Naive B cell (primary cell): ENCODE measurements around the gene SRP68. TPM values are rescaled to one million over a fixed set of nuclear protein-coding genes. Genes with fewer than 3 reads are reported as not detected.

ENCODE experiments used
- ATAC-seq, 2 donors: fragments of 150-1000 bp; cut with Tn5 transposase; 2 replicates each; pipeline ENCODE4 v1.10.0; 2021; ENCODE audit warnings: low read depth in 2 of 2, mild to moderate bottlenecking in 2 of 2, moderate library complexity in 2 of 2
- DNase-seq: peaks from one replicate; pipeline ENCODE4 v3.0.0; 2022
- H3K27ac Mint-ChIP-seq, 6 donors: one replicate each; pipeline ENCODE4 v1.8.0; 2020 to 2022; ENCODE audit warnings: mild to moderate bottlenecking in 6 of 6, mixed read lengths in 6 of 6, moderate library complexity in 5 of 6, inconsistent platforms in 2 of 6
- H3K27me3 Mint-ChIP-seq, 3 donors: one replicate each; pipeline ENCODE4 v1.8.0; 2021 to 2022; ENCODE audit warnings: mixed read lengths in 3 of 3, mild to moderate bottlenecking in 1 of 3
- H3K36me3 Mint-ChIP-seq, 2 donors: one replicate each; pipeline ENCODE4 v1.8.0; 2020 to 2022; ENCODE audit warnings: mixed read lengths in 2 of 2, inconsistent platforms in 1 of 2, mild to moderate bottlenecking in 1 of 2
- H3K4me1 Mint-ChIP-seq, 3 donors: one replicate each; pipeline ENCODE4 v1.8.0; 2020 to 2022; ENCODE audit warnings: mixed read lengths in 3 of 3, inconsistent platforms in 1 of 3, mild to moderate bottlenecking in 1 of 3, moderate library complexity in 1 of 3
- H3K4me3 Mint-ChIP-seq, 8 donors: one replicate each; pipeline ENCODE4 v1.8.0; 2020 to 2022; ENCODE audit warnings: mild to moderate bottlenecking in 8 of 8, mixed read lengths in 8 of 8, moderate library complexity in 8 of 8, inconsistent platforms in 2 of 8
- H3K9me3 Mint-ChIP-seq, 7 donors: one replicate each; pipeline ENCODE4 v1.8.0; 2020 to 2022; ENCODE audit warnings: mixed read lengths in 7 of 7, mild to moderate bottlenecking in 5 of 7, inconsistent platforms in 2 of 7, moderate library complexity in 1 of 7
- polyA plus RNA-seq, 6 donors: library from polyadenylated mRNA; unstranded; fragments of 300-500 nt; fragmentation: Illumina TruSeq; gene quantifications; one replicate each; pipeline ENCODE4 v1.2.3, GENCODE V29; 2021; ENCODE audit warnings: low read depth in 6 of 6

SRP68 gene
- polyA plus RNA-seq, 6 donors from 2014 or later = 31.4 to 68.1 (median 53.0) TPM

GRCh38 chr17:76102944-76103273 is 30.6 kb upstream of the SRP68 start:
- Mint-ChIP-seq H3K4me3 (peak overlapping the region; percentile 87 to 99 (median 96)), H3K27me3 (no peaks in the 10 kb centered on the region), H3K27ac (peak overlapping the region; percentile 93 to 99 (median 96)), H3K9me3 (no peaks in the 10 kb centered on the region), H3K4me1 (peaks cover 12 to 37% (median 28%) of the 10 kb centered on the region in 3 donors), H3K36me3 (peaks cover 7 to 13% of the 10 kb centered on the region in 2 donors)
- DNase-seq (no peak), ATAC-seq (no peak)

GRCh38 chr17:76097716-76098295 is 25.5 kb upstream of the SRP68 start:
- Mint-ChIP-seq H3K27me3 (no peaks in the 10 kb centered on the region), H3K4me3 (no peak overlapping the region), H3K4me1 (peaks cover 8 to 20% (median 14%) of the 10 kb centered on the region in 3 donors), H3K36me3 (peaks cover 18 to 20% of the 10 kb centered on the region in 2 donors), H3K27ac (peak overlapping the region in 2 of 6 donors; percentile 36 to 69), H3K9me3 (no peaks in the 10 kb centered on the region)
- ATAC-seq (no peak), DNase-seq (no peak)

GRCh38 chr17:76095943-76096342 is 23.6 kb upstream of the SRP68 start:
- peak overlapping the region in 1 of 6 donors; percentile 80 for H3K27ac Mint-ChIP-seq
- H3K36me3 Mint-ChIP-seq = peaks cover 10 to 25% of the 10 kb centered on the region in 2 donors
- peaks cover 6 to 9% (median 7%) of the 10 kb centered on the region in 3 donors for H3K4me1 Mint-ChIP-seq
- no peaks in the 10 kb centered on the region for H3K27me3 Mint-ChIP-seq
- no peak for ATAC-seq
- no peak for DNase-seq
- H3K9me3 Mint-ChIP-seq = no peaks in the 10 kb centered on the region
- H3K4me3 Mint-ChIP-seq = no peak overlapping the region

- Mint-ChIP-seq H3K27ac (no peak overlapping the region), H3K9me3 (no peaks in the 10 kb centered on the region), H3K27me3 (no peaks in the 10 kb centered on the region), H3K4me3 (no peak overlapping the region), H3K36me3 (peaks cover 5 to 28% of the 10 kb centered on the region in 2 donors), H3K4me1 (peaks cover 0 to 9% (median 4%) of the 10 kb centered on the region in 3 donors)
- ATAC-seq (no peak), DNase-seq (no peak)
These were observed 21.7 kb upstream of the SRP68 start for GRCh38 chr17:76094046-76094445.

GRCh38 chr17:76092526-76093413 is 20.5 kb upstream of the SRP68 start:
- H3K27ac Mint-ChIP-seq = peak overlapping the region in 1 of 6 donors; percentile 15
- ATAC-seq (no peak), DNase-seq (no peak)
- H3K4me3 Mint-ChIP-seq = no peak overlapping the region
- no peaks in the 10 kb centered on the region for H3K9me3 Mint-ChIP-seq
- H3K4me1 Mint-ChIP-seq = peaks cover 0 to 9% (median 4%) of the 10 kb centered on the region in 3 donors
- no peaks in the 10 kb centered on the region for H3K27me3 Mint-ChIP-seq
- peaks cover 5 to 28% of the 10 kb centered on the region in 2 donors for H3K36me3 Mint-ChIP-seq

- H3K4me3 Mint-ChIP-seq = no peak overlapping the region
- DNase-seq = no peak
- H3K36me3 Mint-ChIP-seq = peaks cover 5 to 29% of the 10 kb centered on the region in 2 donors
These were observed 19.4 kb upstream of the SRP68 start for GRCh38 chr17:76091526-76092286.

GRCh38 chr17:76090517-76091129 is 18.3 kb upstream of the SRP68 start:
- Mint-ChIP-seq H3K27ac (peak overlapping the region in 1 of 6 donors; percentile 41), H3K36me3 (peaks cover 1 to 28% of the 10 kb centered on the region in 2 donors)

More at GRCh38 chr17:76091526-76092286, 19.4 kb upstream of the SRP68 start:
- no peak for ATAC-seq
- Mint-ChIP-seq H3K27me3 (no peaks in the 10 kb centered on the region), H3K27ac (peak overlapping the region in 2 of 6 donors; percentile 51 to 75), H3K4me1 (peaks cover 0 to 9% (median 4%) of the 10 kb centered on the region in 3 donors), H3K9me3 (no peaks in the 10 kb centered on the region)

GRCh38 chr17:76089680-76090516 is 17.6 kb upstream of the SRP68 start:
- Mint-ChIP-seq H3K27me3 (no peaks in the 10 kb centered on the region), H3K9me3 (no peaks in the 10 kb centered on the region), H3K27ac (no peak overlapping the region), H3K36me3 (peaks cover 0 to 29% of the 10 kb centered on the region in 2 donors), H3K4me3 (no peak overlapping the region), H3K4me1 (peaks cover 0 to 6% (median 4%) of the 10 kb centered on the region in 3 donors)
- ATAC-seq (no peak), DNase-seq (no peak)

More at GRCh38 chr17:76090517-76091129, 18.3 kb upstream of the SRP68 start:
- no peak for ATAC-seq
- H3K9me3 Mint-ChIP-seq = no peaks in the 10 kb centered on the region
- no peak overlapping the region for H3K4me3 Mint-ChIP-seq
- no peak for DNase-seq
- H3K27me3 Mint-ChIP-seq = no peaks in the 10 kb centered on the region
- H3K4me1 Mint-ChIP-seq = peaks cover 0 to 6% (median 4%) of the 10 kb centered on the region in 3 donors

- Mint-ChIP-seq H3K4me3 (peak overlapping the region in 1 of 8 donors; percentile 70), H3K9me3 (no peaks in the 10 kb centered on the region), H3K27me3 (no peaks in the 10 kb centered on the region), H3K36me3 (peaks cover 0 to 33% of the 10 kb centered on the region in 2 donors), H3K27ac (peak overlapping the region in 2 of 6 donors; percentile 18 to 76), H3K4me1 (peaks cover 0 to 6% (median 4%) of the 10 kb centered on the region in 3 donors)
- DNase-seq (no peak), ATAC-seq (no peak)
These were observed 16.7 kb upstream of the SRP68 start for GRCh38 chr17:76088868-76089576.

- Mint-ChIP-seq H3K4me3 (no peak overlapping the region), H3K27me3 (no peaks in the 10 kb centered on the region), H3K9me3 (no peaks in the 10 kb centered on the region), H3K4me1 (peaks cover 0 to 4% (median 3%) of the 10 kb centered on the region in 3 donors), H3K36me3 (peaks cover 0 to 28% of the 10 kb centered on the region in 2 donors), H3K27ac (no peak overlapping the region)
- DNase-seq (no peak), ATAC-seq (no peak)
These were observed 15.9 kb upstream of the SRP68 start for GRCh38 chr17:76088041-76088867.

GRCh38 chr17:76087531-76087930 is 15.2 kb upstream of the SRP68 start:
- ATAC-seq (no peak), DNase-seq (no peak)
- no peak overlapping the region for H3K4me3 Mint-ChIP-seq
- no peak overlapping the region for H3K27ac Mint-ChIP-seq
- H3K9me3 Mint-ChIP-seq = no peaks in the 10 kb centered on the region
- no peaks in the 10 kb centered on the region for H3K27me3 Mint-ChIP-seq
- H3K36me3 Mint-ChIP-seq = peaks cover 0 to 28% of the 10 kb centered on the region in 2 donors
- peaks cover 0 to 4% (median 3%) of the 10 kb centered on the region in 3 donors for H3K4me1 Mint-ChIP-seq
